Adrenal gland (tissue), 5 donors: Measurements from ENCODE around the gene KLHDC10.

Experiments
- CTCF ChIP-seq, 6 experiments: fragments of 450-650 bp in 4 of 6; fragments of 200-600 bp in 2 of 6; sonication (generic) in 1 of 6; IDR thresholded peaks; 1 replicate in 5 of 6; 2 replicates in 1 of 6; pipeline versions ENCODE4 v1.5.1 to v1.8.0; 2016 to 2021; ENCODE audit warnings: antibody characterized with exemption in 6 of 6, mild to moderate bottlenecking in 2 of 6, moderate library complexity in 1 of 6
- POLR2A ChIP-seq, 2 donors: fragments of 450-650 bp; IDR thresholded peaks; one replicate each; pipeline ENCODE4 v1.6.1; 2017; ENCODE audit warnings: antibody characterized with exemption in 2 of 2, mild to moderate bottlenecking in 2 of 2, moderate library complexity in 1 of 2
- donor health status: DM: no; HTN: no; CAD: no.

GRCh38 chr7:130071701-130072622 is 1.6 kb downstream of the KLHDC10 start:
- TF ChIP-seq CTCF (IDR thresholded peaks at IDR 0.05) (peak; percentile 68 to 95 (median 92)), POLR2A (IDR thresholded peaks at IDR 0.05) (peak in 1 of 2 donors; percentile 15)
